Ovary (tissue), 9 donors: Measurements from ENCODE around the gene TIGAR. TPM values are rescaled to one million over a fixed set of nuclear protein-coding genes. Genes with fewer than 3 reads are reported as not detected.

ENCODE experiments used
- DNase-seq, 5 donors: peaks; one replicate each; pipeline ENCODE4 v3.0.0-alpha.2; 2019 to 2020
- H3K27ac ChIP-seq, 2 donors: fragments of 200-600 bp; one replicate each; pipeline versions ENCODE4 v1.5.1 to v1.8.0; 2019 to 2022
- H3K27me3 ChIP-seq: fragments of 200-600 bp; one replicate; pipeline ENCODE4 v1.8.0; 2022
- H3K36me3 ChIP-seq: fragments of 200-600 bp; sonication (generic); one replicate; pipeline ENCODE4 v1.5.1; 2019
- H3K4me1 ChIP-seq: one replicate; pipeline ENCODE4 v1.8.1; 2013; ENCODE audit warnings: mild to moderate bottlenecking, moderate library complexity; ENCODE audit not compliant: insufficient read depth
- H3K4me3 ChIP-seq: fragments of 200-600 bp; sonication (generic); one replicate; pipeline ENCODE4 v1.5.1; 2017
- H3K9me3 ChIP-seq, 2 donors: fragments of 200-600 bp in 1 of 2; sonication (generic) in 1 of 2; one replicate each; pipeline versions ENCODE4 v1.5.1 to v1.8.1; 2013 to 2019; ENCODE audit warnings: mild to moderate bottlenecking in 1 of 2, moderate library complexity in 1 of 2
- CTCF ChIP-seq, 3 donors: fragments of 450-650 bp in 2 of 3; fragments of 200-600 bp in 1 of 3; IDR thresholded peaks; one replicate each; pipeline versions ENCODE4 v1.5.1 to v1.8.0; 2016 to 2022; ENCODE audit warnings: antibody characterized with exemption in 3 of 3, mild to moderate bottlenecking in 1 of 3
- EP300 ChIP-seq: sonication (generic); formaldehyde crosslinking; IDR thresholded peaks from one replicate; pipeline ENCODE4 v1.6.1; 2017; ENCODE audit warnings: antibody characterized with exemption
- POLR2A ChIP-seq: fragments of 450-650 bp; IDR thresholded peaks from one replicate; pipeline ENCODE4 v1.6.1; 2017; ENCODE audit warnings: antibody characterized with exemption, mild to moderate bottlenecking, moderate library complexity
- WGBS, 3 donors: extraction: QIAGEN DNeasy Blood & Tissue Kit in 1 of 3; methylation state at CpG; one replicate each; pipeline versions ENCODE4 v1.1.5 to v1.1.7; 2013 to 2017; 5-methylcytosine and 5-hydroxymethylcytosine counted together
- intact Hi-C, 4 donors: fragments of 100-400 bp; cut with DNase I; formaldehyde crosslinking; loops; one replicate each; pipeline versions ENCODE4 v1.11.0 to v1.15.1; 2022 to 2023
- polyA plus RNA-seq, 2 donors: library from polyadenylated mRNA; stranded (reverse); fragments of 200-250 nt in 1 of 2; fragments of 350-450 nt in 1 of 2; fragmentation: Illumina TruSeq in 1 of 2; extraction: RNeasy Lipid Tissue Mini Kit (QIAGEN cat#74804) in 1 of 2; gene quantifications; one replicate each; pipeline ENCODE4 v1.2.3, GENCODE V29; 2013 to 2014
- total RNA-seq, 7 donors: library from RNA; depleted of rRNA in 2 of 7; stranded (reverse); fragments of >200 nt in 2 of 7; fragmentation: NEBNext Ultra II Directional in 3 of 7; extraction: Animal tissue kit (Norgen Biotek cat#: 25700) in 3 of 7; gene quantifications; one replicate each; pipeline versions ENCODE4 v1.1.0 to v1.2.4, GENCODE V29; 2016 to 2023
- donor health status: DM: no; HTN: no; CAD: no; lungs with moderate emphysema.
- donor health status: DM: no; HTN: no; CAD: no.
- donor health status: Bipolar disorder and iron deficiency.
- donor health status: DM: yes; HTN: yes; CAD: no.
- donor health status: DM: no; HTN: no; CAD: no.
- donor health status: DM: yes; HTN: yes; CAD: no.

TIGAR gene
- total and polyA plus RNA-seq, 9 donors, result 0.36 to 10.3 (median 4.1) TPM

GRCh38 chr12:4275870-4276301 lies 45.1 kb upstream of the TIGAR start:
- Histone ChIP-seq H3K4me3 (peak overlapping the region; percentile 79), H3K36me3 (no peaks in the 10 kb centered on the region), H3K4me1 (peaks cover 16% of the 10 kb centered on the region), H3K27me3 (no peaks in the 10 kb centered on the region), H3K27ac (no peak overlapping the region), H3K9me3 (no peaks in the 10 kb centered on the region)
- WGBS, 3 donors, result 30 to 38% (median 33%) methylated on average over 14 of the region's 14 CpGs
- DNase-seq, result peak in 4 of 5 donors; percentile 22 to 48 (median 41)
- intact Hi-C loops, result loop anchor here (2.0 to 10.0 kb wide), 5 partner anchors 45 to 971 kb away; partner anchors contain the start of gene TIGAR (in 1 of the 4)
- TF ChIP-seq EP300 (no peak), POLR2A (no peak), CTCF (IDR thresholded peaks at IDR 0.05) (no peak)

GRCh38 chr12:4276524-4277204 lies 44.3 kb upstream of the TIGAR start:
- Histone ChIP-seq H3K4me1 (peaks cover 12% of the 10 kb centered on the region), H3K4me3 (peak overlapping the region; percentile 79), H3K27me3 (no peaks in the 10 kb centered on the region), H3K36me3 (no peaks in the 10 kb centered on the region), H3K9me3 (no peaks in the 10 kb centered on the region), H3K27ac (no peak overlapping the region)
- TF ChIP-seq CTCF (IDR thresholded peaks at IDR 0.05) (peak; percentile 47 to 83 (median 73)), POLR2A (no peak)
- intact Hi-C loops, result loop anchor here in 3 of 4 donors (5.0 to 10.0 kb wide), 4 partner anchors 242 to 972 kb away; no protein-coding TSS in a partner anchor
- 7 to 9% (median 8%) methylated on average over 10 of the region's 10 CpGs for WGBS, 3 donors
- DNase-seq, result peak; percentile 78 to 86 (median 79)

GRCh38 chr12:4277205-4277543 lies 43.8 kb upstream of the TIGAR start:
- no peak for DNase-seq
- no peaks in the 10 kb centered on the region for H3K9me3 ChIP-seq
- no peak for TF ChIP-seq EP300
- no peak for TF ChIP-seq CTCF (IDR thresholded peaks at IDR 0.05)
- no peak for TF ChIP-seq POLR2A
- H3K4me3 ChIP-seq, result no peak overlapping the region
- peaks cover 10% of the 10 kb centered on the region for H3K4me1 ChIP-seq
- H3K27me3 ChIP-seq, result no peaks in the 10 kb centered on the region
- H3K27ac ChIP-seq, result no peak overlapping the region
- 27 to 32% (median 28%) methylated on average over 6 of the region's 6 CpGs for WGBS, 3 donors
- no peaks in the 10 kb centered on the region for H3K36me3 ChIP-seq
- intact Hi-C loops, result loop anchor here in 3 of 4 donors (5.0 to 10.0 kb wide), 4 partner anchors 242 to 972 kb away; no protein-coding TSS in a partner anchor

GRCh38 chr12:4277857-4278256 lies 43.2 kb upstream of the TIGAR start:
- no peaks in the 10 kb centered on the region for H3K36me3 ChIP-seq
- H3K4me1 ChIP-seq, result peaks cover 4% of the 10 kb centered on the region
- no peaks in the 10 kb centered on the region for H3K27me3 ChIP-seq
- no peak overlapping the region for H3K4me3 ChIP-seq
- no peak for TF ChIP-seq CTCF (IDR thresholded peaks at IDR 0.05)
- no peak for TF ChIP-seq POLR2A
- no peak for TF ChIP-seq EP300
- H3K9me3 ChIP-seq, result no peaks in the 10 kb centered on the region
- DNase-seq, result no peak
- intact Hi-C loops, result loop anchor here (2.0 to 10.0 kb wide), 5 partner anchors 243 to 973 kb away; no protein-coding TSS in a partner anchor
- no peak overlapping the region for H3K27ac ChIP-seq
- 62 to 73% (median 67%) methylated on average over 3 of the region's 3 CpGs for WGBS, 3 donors
